Ureter (tissue), 1 donor: ENCODE results near the gene TSHZ1. TPM values are rescaled to one million over a fixed set of nuclear protein-coding genes. Genes with fewer than 3 reads are reported as not detected.

Experiments used
- DNase-seq: peaks from one replicate; pipeline ENCODE4 v3.0.0-alpha.2; 2020; ENCODE audit warnings: low spot score
- total RNA-seq: library from RNA; stranded (reverse); gene quantifications from one replicate; pipeline ENCODE4 v1.2.4, GENCODE V29; 2023
- donor health status: DM: yes; HTN: yes; CAD: no.

Gene TSHZ1
- total RNA-seq, 1 donor from 2014 or later = 21.1 TPM

- no peak for DNase-seq
Measured at GRCh38 chr18:75275226-75275625, 64.6 kb downstream of the TSHZ1 start.

- DNase-seq = no peak
Measured at GRCh38 chr18:75276818-75277609, 66.4 kb downstream of the TSHZ1 start.

- DNase-seq = no peak
Measured at GRCh38 chr18:75277610-75277928, 67.0 kb downstream of the TSHZ1 start.

- DNase-seq = no peak
Measured at GRCh38 chr18:75279381-75279780, 68.8 kb downstream of the TSHZ1 start.

GRCh38 chr18:75280427-75281280, 70.1 kb downstream of the TSHZ1 start:
- DNase-seq = no peak

- no peak for DNase-seq
Measured at GRCh38 chr18:75282746-75283145, 72.1 kb downstream of the TSHZ1 start.

- DNase-seq = no peak
Measured at GRCh38 chr18:75283731-75284130, 73.1 kb downstream of the TSHZ1 start.

GRCh38 chr18:75284566-75284965, 74.0 kb downstream of the TSHZ1 start:
- DNase-seq = no peak

GRCh38 chr18:75285876-75286275, 75.3 kb downstream of the TSHZ1 start:
- DNase-seq = no peak

- no peak for DNase-seq
Measured at GRCh38 chr18:75287006-75287405, 76.4 kb downstream of the TSHZ1 start.

GRCh38 chr18:75287700-75288099, 77.1 kb downstream of the TSHZ1 start:
- no peak for DNase-seq

GRCh38 chr18:75289761-75290160, 79.2 kb downstream of the TSHZ1 start:
- DNase-seq = no peak

GRCh38 chr18:75290737-75291358, 80.3 kb downstream of the TSHZ1 start:
- no peak for DNase-seq

GRCh38 chr18:75291460-75291859, 80.9 kb downstream of the TSHZ1 start:
- no peak for DNase-seq

- no peak for DNase-seq
Measured at GRCh38 chr18:75293591-75293990, 83.0 kb downstream of the TSHZ1 start.

GRCh38 chr18:75297731-75298130, 87.1 kb downstream of the TSHZ1 start:
- no peak for DNase-seq

GRCh38 chr18:75304678-75305557, 94.3 kb downstream of the TSHZ1 start:
- DNase-seq = no peak

- no peak for DNase-seq
Measured at GRCh38 chr18:75305984-75306383, 95.4 kb downstream of the TSHZ1 start.

GRCh38 chr18:75307530-75307929, 96.9 kb downstream of the TSHZ1 start:
- no peak for DNase-seq

- no peak for DNase-seq
Measured at GRCh38 chr18:75309564-75309963, 99.0 kb downstream of the TSHZ1 start.

- DNase-seq = no peak
Measured at GRCh38 chr18:75314117-75314516, 103.5 kb downstream of the TSHZ1 start.

- DNase-seq = no peak
Measured at GRCh38 chr18:75314606-75315005, 104.0 kb downstream of the TSHZ1 start.
